HCEC 1CT (cell line): ENCODE data around the gene SEL1L3.

ENCODE experiments used
- DNase-seq: peaks from one replicate; pipeline ENCODE4 v3.0.0-alpha.2; 2017

The SEL1L3 gene

GRCh38 chr4:25786497-25787065, 76.2 kb downstream of the SEL1L3 start:
- no peak for DNase-seq

- DNase-seq, result no peak
Observed at GRCh38 chr4:25783943-25784342, 78.8 kb downstream of the SEL1L3 start.

DNA sequence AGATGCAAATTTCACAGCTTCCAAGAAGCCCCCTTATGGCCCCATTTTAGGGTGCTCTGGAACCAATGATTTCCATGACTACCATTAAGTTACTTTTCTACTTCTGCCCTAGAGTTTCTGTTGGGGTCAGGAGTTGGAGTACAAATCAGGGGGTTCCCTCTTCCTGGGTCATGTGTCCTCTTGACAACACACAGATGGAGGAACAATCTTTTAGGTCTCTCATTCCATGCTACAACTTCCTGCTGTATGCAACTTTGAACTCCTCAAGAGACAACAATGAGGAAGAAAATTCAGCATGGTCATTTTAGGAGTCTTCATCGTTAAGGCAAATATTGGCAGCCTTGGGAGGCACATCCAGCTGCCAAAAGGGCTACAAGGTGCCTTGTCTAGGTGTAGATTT, 79.7 kb downstream of the SEL1L3 start:
- DNase-seq, result no peak

DNA sequence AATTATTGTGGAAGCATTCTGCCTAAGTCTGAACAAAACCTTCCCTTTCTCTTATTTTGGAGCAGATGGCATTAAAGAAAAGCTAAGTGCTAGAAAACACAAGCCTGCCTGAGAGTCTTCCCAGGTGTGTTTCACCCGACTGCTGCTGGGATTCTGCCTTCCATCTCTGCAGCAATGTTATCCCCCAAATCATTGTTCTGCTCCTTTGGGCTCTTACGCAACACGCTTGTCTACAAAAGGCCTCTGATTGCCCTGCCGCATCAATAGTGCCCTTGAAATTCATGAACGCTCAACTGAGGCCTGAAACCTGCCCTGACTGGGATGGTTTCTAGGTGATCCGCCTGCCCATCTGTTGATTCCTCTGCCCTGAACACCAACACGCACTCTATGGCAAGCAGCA, 80.3 kb downstream of the SEL1L3 start:
- no peak for DNase-seq

DNA sequence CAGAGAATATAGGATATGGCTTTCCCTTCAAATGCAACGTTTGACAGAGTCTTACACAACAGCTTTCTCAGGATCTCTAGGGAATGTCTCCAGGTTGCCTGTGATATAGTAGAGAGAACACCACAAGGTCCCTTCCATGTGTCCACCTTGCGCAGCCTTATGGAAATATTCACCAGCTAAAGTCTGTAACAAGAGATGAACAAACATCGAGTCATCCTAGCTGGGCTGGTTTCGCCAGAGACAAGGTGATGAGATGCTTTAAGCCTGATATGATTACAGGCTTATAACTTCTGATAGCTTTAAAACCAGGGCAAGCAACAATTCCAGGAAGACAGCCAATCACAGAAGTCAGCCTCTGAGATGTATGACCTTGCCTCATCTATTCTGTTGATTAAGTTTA, 83.8 kb downstream of the SEL1L3 start:
- peak; percentile 36 for DNase-seq

DNA sequence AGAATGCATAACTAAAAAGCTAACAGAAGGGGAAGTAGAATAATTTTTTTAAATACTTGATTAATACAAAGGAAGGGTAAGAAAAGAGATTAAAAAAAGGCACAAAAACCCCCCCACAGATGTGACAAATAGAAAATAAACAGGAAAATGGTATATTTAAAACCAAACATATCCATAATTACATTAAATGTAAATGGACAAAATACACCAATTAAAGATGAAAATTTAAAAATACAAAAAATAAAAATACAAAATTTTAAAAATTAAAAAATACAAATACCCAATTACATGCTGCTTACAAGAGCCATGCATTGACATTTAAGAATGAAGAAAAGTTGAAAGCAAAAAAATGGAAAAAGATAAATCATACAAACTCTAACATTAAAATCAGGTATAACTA, 86.0 kb downstream of the SEL1L3 start:
- DNase-seq, result no peak

DNA sequence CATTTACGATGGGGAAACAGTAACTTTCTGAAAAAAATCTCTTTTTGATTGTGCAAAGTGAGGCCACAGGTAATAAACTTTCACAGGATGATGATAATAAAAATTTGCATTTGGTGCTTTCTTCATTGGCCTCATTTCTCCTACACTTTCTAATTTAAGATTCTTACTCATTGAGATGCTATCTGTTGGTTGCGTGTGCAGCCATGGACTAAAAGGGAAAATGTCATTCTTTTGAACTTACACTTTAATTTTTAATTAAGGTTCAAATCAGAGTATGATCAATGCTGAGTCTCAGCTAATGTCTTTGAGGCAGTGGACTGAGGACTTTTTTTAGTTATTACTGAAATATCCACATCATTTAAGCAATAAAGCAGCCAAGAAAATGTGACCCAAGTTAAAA, 87.6 kb downstream of the SEL1L3 start:
- no peak for DNase-seq

DNA sequence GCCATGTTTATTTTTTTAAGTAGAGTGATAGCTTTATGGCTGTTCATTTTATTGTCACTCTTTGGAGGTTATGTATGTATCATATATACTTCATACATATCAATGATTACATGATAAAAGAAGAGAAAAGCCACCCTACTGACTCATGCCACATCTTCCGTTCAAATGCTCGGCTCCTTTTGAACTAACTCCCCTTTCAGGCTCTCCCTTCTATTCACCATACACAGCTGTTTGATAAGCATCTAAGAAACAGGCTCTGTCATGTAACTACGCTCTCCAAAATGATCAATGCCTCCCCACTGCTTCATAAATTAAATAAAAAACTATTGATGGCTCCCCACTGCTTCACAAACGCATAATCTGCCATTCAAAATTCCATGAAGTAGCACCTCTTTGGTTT, 89.4 kb downstream of the SEL1L3 start:
- DNase-seq, result no peak

DNA sequence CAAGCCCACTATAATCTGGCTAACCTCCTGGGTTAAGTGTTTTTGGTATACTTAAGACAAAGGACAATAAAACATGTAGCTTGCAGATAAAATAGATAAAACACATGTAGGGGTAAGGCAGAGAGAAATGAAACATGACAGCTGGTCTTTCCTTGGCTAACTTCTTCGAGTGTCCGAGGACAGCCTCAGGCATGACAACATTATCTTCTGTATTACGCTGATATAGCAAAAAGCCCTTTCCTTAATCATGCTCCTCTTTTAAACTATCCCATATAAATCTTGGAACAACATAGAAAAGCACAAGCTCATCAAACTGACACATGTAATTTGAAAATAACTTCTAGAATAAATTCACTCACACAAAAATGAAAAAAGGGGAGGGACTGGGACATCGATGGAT, 91.1 kb downstream of the SEL1L3 start:
- DNase-seq, result no peak

GRCh38 chr4:25770847-25771246, 91.9 kb downstream of the SEL1L3 start:
- DNase-seq, result no peak

DNA sequence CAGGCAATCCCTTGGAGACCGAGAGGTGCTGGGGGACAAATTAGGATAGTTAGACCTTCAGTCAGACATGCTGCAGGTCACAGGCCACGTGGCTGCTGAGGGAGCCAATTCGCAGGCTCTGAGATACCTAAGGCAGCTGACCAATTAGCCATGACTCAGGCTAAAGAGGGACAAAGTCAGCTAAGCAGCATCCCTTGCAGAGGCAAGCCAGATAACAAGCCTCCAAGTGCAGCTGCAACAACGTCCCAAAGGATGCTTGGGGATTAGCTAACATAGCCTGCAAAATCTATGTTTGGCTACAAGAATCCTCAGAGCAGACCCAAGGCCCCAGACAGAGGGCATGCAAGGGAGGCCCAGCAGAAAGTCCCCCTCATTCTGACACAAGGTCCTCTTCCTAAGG, 93.5 kb downstream of the SEL1L3 start:
- no peak for DNase-seq

GRCh38 chr4:25767877-25768725, 94.7 kb downstream of the SEL1L3 start:
- DNase-seq, result peak; percentile 43

DNA sequence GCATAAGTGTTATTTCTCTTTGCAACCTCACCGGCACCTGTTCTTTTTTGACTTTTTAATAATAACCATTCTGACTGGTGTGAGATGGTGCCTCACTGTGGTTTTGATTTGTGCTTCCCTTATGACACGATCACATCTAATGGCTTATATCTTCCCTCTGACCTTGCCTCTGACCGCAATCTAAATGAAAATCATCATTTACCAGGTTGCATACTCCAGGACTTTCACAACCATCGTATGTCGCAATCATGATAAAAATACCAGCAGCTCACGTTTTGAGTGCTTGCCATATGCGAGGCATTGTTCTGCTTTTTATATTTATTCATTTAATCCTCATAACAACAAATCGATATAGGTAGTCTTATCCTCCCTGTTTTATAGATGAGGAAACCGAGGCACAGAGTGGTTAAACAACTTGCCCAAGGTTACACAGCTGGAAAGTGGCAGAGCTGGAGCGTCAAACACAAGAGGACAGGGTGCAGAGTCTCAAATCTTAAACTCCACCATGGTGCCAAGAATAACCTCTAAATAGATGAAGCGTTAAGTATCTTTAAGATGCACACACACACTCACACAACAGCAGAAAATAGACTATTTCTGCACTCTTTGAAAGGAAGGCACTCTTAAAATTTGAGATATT, 102.2 kb downstream of the SEL1L3 start:
- DNase-seq, result no peak

- no peak for DNase-seq
Observed at GRCh38 chr4:25760048-25760447, 102.7 kb downstream of the SEL1L3 start.

- no peak for DNase-seq
Observed at GRCh38 chr4:25759101-25759500, 103.7 kb downstream of the SEL1L3 start.

DNA sequence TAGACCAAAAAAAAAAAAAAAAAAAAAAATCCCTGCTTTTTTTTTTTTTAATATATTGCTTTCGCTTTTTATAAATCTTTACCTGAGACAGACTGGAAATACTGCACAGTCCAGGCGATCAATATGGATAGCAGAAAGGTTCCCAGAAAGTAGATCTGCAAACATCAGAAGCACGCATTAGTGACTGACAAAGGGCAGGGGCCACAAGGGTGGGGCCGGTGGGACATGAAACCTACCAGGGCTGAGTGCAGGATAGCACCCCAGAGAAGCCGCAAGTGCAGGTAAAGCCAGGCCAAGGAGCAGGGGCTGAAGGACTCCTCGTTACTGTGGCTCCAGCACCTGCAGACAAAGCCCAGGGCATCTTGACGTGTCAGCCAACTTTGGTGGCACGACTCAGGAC, 105.3 kb downstream of the SEL1L3 start:
- DNase-seq, result no peak

DNA sequence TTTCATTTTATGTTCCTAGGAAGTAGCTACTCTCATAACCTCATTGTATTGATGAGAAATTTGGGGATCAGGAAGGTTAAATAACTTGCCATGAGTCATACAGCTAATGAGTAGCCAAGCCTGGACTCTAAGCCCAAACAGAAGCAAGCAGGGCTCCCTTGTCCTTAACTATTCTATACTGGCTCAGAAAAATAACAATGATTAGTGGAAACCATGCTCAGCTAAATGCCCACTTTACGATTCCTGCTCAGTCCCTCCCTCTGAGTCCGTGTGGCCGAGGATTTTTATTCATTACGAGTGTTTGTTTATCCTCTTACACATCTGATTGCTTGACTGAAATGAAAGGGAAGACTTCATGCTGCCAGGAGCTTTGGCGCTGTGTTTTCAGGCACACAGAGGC, 106.3 kb downstream of the SEL1L3 start:
- DNase-seq, result peak; percentile 5

GRCh38 chr4:25755911-25756310, 106.9 kb downstream of the SEL1L3 start:
- DNase-seq, result no peak

- no peak for DNase-seq
Observed at GRCh38 chr4:25753239-25753638, 109.5 kb downstream of the SEL1L3 start.

- no peak for DNase-seq
Observed at GRCh38 chr4:25750874-25751273, 111.9 kb downstream of the SEL1L3 start.

DNA sequence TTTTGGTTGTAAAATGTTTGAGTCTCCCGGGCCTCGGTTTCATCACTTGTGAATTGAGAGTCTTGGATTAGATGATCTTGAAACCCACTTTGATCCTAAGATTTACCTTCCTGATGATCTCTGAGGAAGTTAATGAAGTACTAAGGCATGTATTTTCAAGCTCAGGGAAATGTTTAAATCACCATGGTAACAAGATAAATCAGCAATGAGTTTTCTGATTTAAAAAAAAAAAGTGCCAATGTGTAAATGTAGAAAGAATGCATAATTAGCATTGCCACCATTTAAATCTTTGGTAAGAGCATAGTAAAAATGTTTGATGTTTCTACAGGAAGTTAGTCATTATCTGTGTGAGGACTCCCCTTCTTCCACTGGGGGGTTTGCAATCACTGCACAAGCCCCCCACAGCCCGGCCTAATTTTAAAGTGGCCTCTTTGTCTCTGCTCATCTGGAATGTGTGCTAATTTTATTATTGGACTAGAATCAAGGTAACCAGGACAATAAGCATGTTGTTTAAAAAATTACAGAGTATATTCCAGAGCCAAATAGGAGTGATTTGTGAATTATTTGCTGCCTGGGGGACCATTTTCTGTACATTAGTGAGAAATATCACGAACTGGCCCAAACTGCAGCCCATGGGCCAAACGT, 113.5 kb downstream of the SEL1L3 start:
- DNase-seq, result no peak

DNA sequence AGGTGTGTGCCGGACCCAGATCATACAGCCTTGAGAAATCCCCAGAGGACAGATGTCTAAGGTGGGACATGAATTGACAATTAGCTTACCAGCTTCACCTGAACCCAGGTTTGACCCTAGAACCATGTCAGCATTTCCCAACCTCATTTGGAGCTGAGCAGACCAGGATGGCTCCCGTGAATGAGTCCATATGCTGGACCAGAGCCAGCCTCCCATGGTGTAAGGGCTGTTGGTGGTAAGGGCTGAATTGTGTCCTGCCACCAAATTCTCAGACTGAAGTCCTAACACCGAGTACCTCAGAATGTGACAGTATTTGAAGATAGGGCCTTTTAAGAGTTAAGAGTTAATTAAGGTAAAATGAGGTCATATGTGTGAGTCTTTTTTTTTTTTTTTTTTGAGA, 118.8 kb downstream of the SEL1L3 start:
- DNase-seq, result no peak

DNA sequence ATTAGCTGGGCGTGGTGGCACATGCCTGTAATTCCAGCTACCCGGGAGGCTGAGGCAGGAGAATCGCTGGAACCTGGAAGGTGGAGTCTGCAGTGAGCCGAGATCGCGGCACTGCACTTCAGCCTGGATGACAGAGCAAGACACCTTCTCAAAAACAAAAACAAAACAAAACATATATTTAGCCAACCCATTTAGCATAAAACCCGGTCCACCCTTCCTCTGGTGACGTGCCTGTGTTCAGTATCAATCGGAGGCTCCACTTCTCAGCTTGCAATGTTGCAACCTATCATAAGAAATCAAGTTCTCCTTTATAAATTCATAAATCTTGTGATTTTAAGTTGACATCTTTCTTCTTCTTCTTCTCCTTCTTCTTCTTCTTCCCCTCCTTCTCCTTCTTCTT, 133.2 kb downstream of the SEL1L3 start:
- DNase-seq, result no peak

GRCh38 chr4:25728886-25729285, 133.9 kb downstream of the SEL1L3 start:
- DNase-seq, result no peak
